IPS DF 6.9 (cell line): ENCODE results near the gene RPA3.

ENCODE experiments used
- DNase-seq: peaks from one replicate; pipeline ENCODE4 v3.0.0-alpha.2; 2013; ENCODE audit warnings: low read depth, low spot score
- H3K27ac ChIP-seq: one replicate; pipeline ENCODE4 v1.5.1; 2013; ENCODE audit warnings: low read length, control low read depth
- H3K27me3 ChIP-seq: 2 replicates; pipeline ENCODE4 v1.6.1; 2013; ENCODE audit warnings: mild to moderate bottlenecking, low read length; ENCODE audit not compliant: control insufficient read depth, insufficient read depth
- H3K36me3 ChIP-seq: 2 replicates; pipeline ENCODE4 v1.6.1; 2013; ENCODE audit warnings: low read length; ENCODE audit not compliant: control insufficient read depth, insufficient read depth
- H3K4me1 ChIP-seq: 2 replicates; pipeline ENCODE4 v1.6.1; 2013; ENCODE audit warnings: low read length; ENCODE audit not compliant: control insufficient read depth, insufficient read depth
- H3K4me3 ChIP-seq: 2 replicates; pipeline ENCODE4 v1.5.1; 2013; ENCODE audit warnings: mild to moderate bottlenecking, low read length
- H3K9me3 ChIP-seq: 2 replicates; pipeline ENCODE4 v1.6.1; 2013; ENCODE audit warnings: low read length, inconsistent platforms; ENCODE audit not compliant: control insufficient read depth, insufficient read depth
- WGBS: extraction: QIAGEN DNeasy Blood & Tissue Kit; methylation state at CpG from one replicate; pipeline ENCODE4 v1.1.7; 2013; ENCODE audit warnings: mixed read lengths, missing lambda C conversion rate; ENCODE audit not compliant: insufficient read length, insufficient coverage; 5-methylcytosine and 5-hydroxymethylcytosine counted together

Gene RPA3

DNA sequence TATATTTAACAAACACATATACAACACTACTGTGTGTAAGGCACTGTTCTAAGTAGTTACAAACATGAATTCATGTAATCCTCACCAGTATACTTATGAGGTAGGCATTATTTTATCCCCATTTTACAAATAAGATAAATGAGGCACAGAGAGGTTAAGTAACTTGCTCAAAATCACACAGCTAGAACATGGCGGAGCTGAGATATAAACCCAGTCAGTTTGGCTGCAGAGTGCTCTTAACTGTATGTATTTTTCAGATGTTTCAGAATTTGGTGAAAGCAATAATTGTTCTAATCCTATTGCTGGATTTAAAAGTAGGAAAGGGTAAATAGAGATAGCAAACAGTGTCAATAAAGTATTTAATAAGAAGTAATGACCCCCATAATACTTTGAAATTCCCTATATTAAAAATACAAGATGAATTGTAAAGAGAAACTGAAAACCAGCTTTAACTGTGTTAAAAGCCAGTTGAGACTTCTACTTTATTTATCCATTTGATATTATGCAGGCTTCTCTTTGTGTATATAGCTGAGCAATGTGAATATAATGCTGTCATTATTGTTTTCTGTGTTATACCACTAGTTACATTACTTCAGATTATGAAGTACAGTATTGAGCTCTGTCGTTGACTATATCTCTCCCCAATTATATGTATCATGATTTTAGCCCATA is 32.3 kb upstream of the RPA3 start:
- H3K36me3 ChIP-seq: no peaks in the 10 kb centered on the region
- no peak overlapping the region for H3K4me3 ChIP-seq
- no peaks in the 10 kb centered on the region for H3K27me3 ChIP-seq
- H3K27ac ChIP-seq: no peak overlapping the region
- H3K9me3 ChIP-seq: no peaks in the 10 kb centered on the region; the same call in 1 of the 2 replicates
- WGBS: no CpG with 5 or more reads among the region's 2 CpGs
- H3K4me1 ChIP-seq: no peaks in the 10 kb centered on the region
- no peak for DNase-seq

GRCh38 chr7:7746458-7746857 is 28.1 kb upstream of the RPA3 start:
- DNase-seq: no peak
- Histone ChIP-seq H3K4me1 (no peaks in the 10 kb centered on the region), H3K27me3 (no peaks in the 10 kb centered on the region), H3K27ac (no peak overlapping the region), H3K9me3 (no peaks in the 10 kb centered on the region; the same call in 1 of the 2 replicates), H3K4me3 (no peak overlapping the region), H3K36me3 (no peaks in the 10 kb centered on the region)
- no CpG with 5 or more reads among the region's 4 CpGs for WGBS

DNA sequence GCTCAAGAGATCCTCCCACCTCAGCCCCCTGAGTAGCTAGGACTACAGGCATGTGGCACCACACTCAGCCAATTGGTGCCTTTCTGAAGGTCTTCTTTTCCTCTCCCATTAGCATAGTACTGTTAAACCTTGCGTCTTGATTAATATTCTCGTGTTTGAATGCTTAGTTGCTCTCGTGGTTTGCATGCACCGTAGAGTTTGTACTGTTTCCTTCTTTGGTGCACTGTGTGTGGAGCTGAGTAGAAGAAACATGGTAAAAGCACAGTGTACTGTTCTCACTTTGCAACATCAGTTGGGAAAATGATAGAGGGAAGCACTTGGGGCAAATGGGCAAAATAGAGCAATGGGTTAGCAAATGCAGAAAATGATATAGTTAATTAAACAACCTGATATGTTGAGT is 27.6 kb upstream of the RPA3 start:
- H3K36me3 ChIP-seq: no peaks in the 10 kb centered on the region
- no peaks in the 10 kb centered on the region for H3K4me1 ChIP-seq
- H3K27ac ChIP-seq: no peak overlapping the region
- no peak for DNase-seq
- WGBS: no CpG with 5 or more reads among the region's 4 CpGs
- no peak overlapping the region for H3K4me3 ChIP-seq
- H3K27me3 ChIP-seq: no peaks in the 10 kb centered on the region
- no peaks in the 10 kb centered on the region; the same call in 1 of the 2 replicates for H3K9me3 ChIP-seq

- no peaks in the 10 kb centered on the region for H3K36me3 ChIP-seq
- no peaks in the 10 kb centered on the region for H3K4me1 ChIP-seq
- no peaks in the 10 kb centered on the region for H3K27me3 ChIP-seq
- no peak overlapping the region for H3K27ac ChIP-seq
- H3K9me3 ChIP-seq: no peaks in the 10 kb centered on the region; the same call in 1 of the 2 replicates
- DNase-seq: no peak
- H3K4me3 ChIP-seq: no peak overlapping the region
- WGBS: no CpG with 5 or more reads among the region's 4 CpGs
Measured at GRCh38 chr7:7745258-7745657, 26.9 kb upstream of the RPA3 start.

- no CpG with 5 or more reads among the region's 12 CpGs for whole genome bisulfite sequencing
- Histone ChIP-seq H3K27me3 (no peaks in the 10 kb centered on the region), H3K9me3 (no peaks in the 10 kb centered on the region; the same call in 1 of the 2 replicates), H3K4me3 (no peak overlapping the region), H3K27ac (no peak overlapping the region), H3K4me1 (no peaks in the 10 kb centered on the region), H3K36me3 (no peaks in the 10 kb centered on the region)
- DNase-seq: no peak
Measured at GRCh38 chr7:7742223-7742622, 23.8 kb upstream of the RPA3 start.

DNA sequence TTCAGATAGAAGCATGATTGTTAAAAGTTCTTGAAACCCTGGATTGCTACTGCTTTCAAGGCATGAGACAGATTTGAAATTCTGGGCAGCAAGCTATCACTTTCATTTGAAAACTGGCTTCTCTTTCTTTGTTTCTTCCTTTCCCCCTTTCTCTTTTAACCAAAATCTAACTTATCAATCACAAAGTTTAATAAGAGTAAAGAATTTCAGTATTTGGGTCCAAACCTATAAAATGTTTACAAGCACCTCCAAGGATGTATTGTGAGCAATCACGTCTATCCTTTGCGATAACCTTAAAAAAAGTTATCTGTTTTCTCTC is 21.6 kb upstream of the RPA3 start:
- H3K27ac ChIP-seq: no peak overlapping the region
- no peak overlapping the region for H3K4me3 ChIP-seq
- WGBS: no CpG with 5 or more reads among the region's 2 CpGs
- no peaks in the 10 kb centered on the region for H3K4me1 ChIP-seq
- no peaks in the 10 kb centered on the region for H3K27me3 ChIP-seq
- no peak for DNase-seq
- H3K36me3 ChIP-seq: no peaks in the 10 kb centered on the region
- H3K9me3 ChIP-seq: no peaks in the 10 kb centered on the region

- no peaks in the 10 kb centered on the region for H3K27me3 ChIP-seq
- no peak overlapping the region for H3K27ac ChIP-seq
Measured at GRCh38 chr7:7739204-7740036, 21.0 kb upstream of the RPA3 start.

DNA sequence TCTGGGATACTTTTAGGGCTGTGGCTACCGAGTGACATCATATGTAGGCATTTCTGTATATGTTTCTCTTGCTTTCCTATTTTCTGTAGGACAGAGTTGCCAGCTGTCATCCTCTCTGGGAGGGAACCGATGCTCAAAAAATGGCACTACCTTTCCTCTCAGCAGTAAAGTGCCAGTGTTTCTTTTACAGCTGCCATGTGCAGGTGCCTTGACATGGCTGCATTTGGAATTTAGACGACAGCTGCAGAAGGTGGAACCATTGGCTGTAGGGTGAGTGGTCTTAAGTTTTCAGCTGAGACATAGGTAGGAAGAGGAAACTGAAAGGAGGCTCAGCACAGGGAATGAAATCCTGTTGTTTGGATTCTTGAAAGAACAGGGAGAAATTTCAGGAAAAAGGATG is 20.2 kb upstream of the RPA3 start:
- no peaks in the 10 kb centered on the region for H3K4me1 ChIP-seq
- no peaks in the 10 kb centered on the region for H3K9me3 ChIP-seq
- no CpG with 5 or more reads among the region's 3 CpGs for WGBS
- H3K27ac ChIP-seq: no peak overlapping the region
- H3K4me3 ChIP-seq: no peak overlapping the region
- no peak for DNase-seq
- H3K36me3 ChIP-seq: no peaks in the 10 kb centered on the region
- no peaks in the 10 kb centered on the region for H3K27me3 ChIP-seq

More at GRCh38 chr7:7739204-7740036, 21.0 kb upstream of the RPA3 start:
- no peaks in the 10 kb centered on the region for H3K9me3 ChIP-seq
- H3K4me1 ChIP-seq: no peaks in the 10 kb centered on the region
- H3K4me3 ChIP-seq: no peak overlapping the region
- DNase-seq: no peak
- no peaks in the 10 kb centered on the region for H3K36me3 ChIP-seq
- no CpG with 5 or more reads among the region's 4 CpGs for WGBS

GRCh38 chr7:7738177-7738576 is 19.8 kb upstream of the RPA3 start:
- Histone ChIP-seq H3K27me3 (no peaks in the 10 kb centered on the region), H3K27ac (no peak overlapping the region), H3K4me3 (no peak overlapping the region), H3K4me1 (no peaks in the 10 kb centered on the region), H3K9me3 (no peaks in the 10 kb centered on the region), H3K36me3 (no peaks in the 10 kb centered on the region)
- WGBS: no CpG with 5 or more reads among the region's 1 CpG
- DNase-seq: no peak

DNA sequence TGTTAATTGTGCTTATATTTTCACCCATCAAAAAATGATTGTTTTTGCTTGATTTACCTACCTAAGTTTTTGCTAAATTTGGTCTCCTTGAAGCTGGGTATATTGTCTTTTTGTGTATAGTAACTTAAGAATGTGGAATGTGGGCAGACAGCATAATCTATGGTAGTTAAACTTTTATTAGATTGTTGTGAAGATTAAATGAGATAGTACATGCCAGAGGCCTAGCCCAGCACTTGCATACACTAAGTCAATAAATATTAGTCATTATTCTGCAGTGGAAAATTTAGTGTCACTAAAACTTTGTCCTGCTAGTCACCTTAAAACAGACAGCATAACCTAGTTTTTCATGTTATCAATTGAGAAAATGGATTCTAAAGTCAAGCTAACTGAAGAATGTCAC is 19.3 kb upstream of the RPA3 start:
- H3K9me3 ChIP-seq: no peaks in the 10 kb centered on the region
- no peak for DNase-seq

GRCh38 chr7:7736671-7737070 is 18.3 kb upstream of the RPA3 start:
- Histone ChIP-seq H3K27ac (no peak overlapping the region), H3K36me3 (no peaks in the 10 kb centered on the region), H3K4me3 (no peak overlapping the region), H3K4me1 (no peaks in the 10 kb centered on the region), H3K9me3 (no peaks in the 10 kb centered on the region), H3K27me3 (no peaks in the 10 kb centered on the region)
- DNase-seq: no peak
- no CpG with 5 or more reads among the region's 2 CpGs for WGBS

More for the DNA sequence above, 19.3 kb upstream of the RPA3 start:
- H3K27me3 ChIP-seq: no peaks in the 10 kb centered on the region
- H3K36me3 ChIP-seq: no peaks in the 10 kb centered on the region
- no peaks in the 10 kb centered on the region for H3K4me1 ChIP-seq
- H3K27ac ChIP-seq: no peak overlapping the region
- H3K4me3 ChIP-seq: no peak overlapping the region
